PFSK-1 (cell line): ENCODE data around the gene SPG7.

ENCODE experiments used
- FOXP2 ChIP-seq: optimal IDR thresholded peaks from 2 replicates; pipeline ENCODE3; 2011; ENCODE audit warnings: borderline replicate concordance, control low read depth, inconsistent platforms; ENCODE audit not compliant: insufficient read depth; ENCODE audit errors: extremely low read length, extremely low read depth
- POLR2AphosphoS5 ChIP-seq: IDR thresholded peaks from 2 replicates; pipeline ENCODE4 v1.6.1; 2012; ENCODE audit warnings: low read depth, mild to moderate bottlenecking, control low read depth, low read length, moderate library complexity
- REST ChIP-seq, 2 experiments: IDR thresholded peaks; 2 replicates each; pipeline versions ENCODE4 v1.6.1 to v1.8.0; 2011 to 2012; ENCODE audit warnings: low read depth in 2 of 2, low read length in 2 of 2, control low read depth in 1 of 2, inconsistent platforms in 1 of 2, mild to moderate bottlenecking in 1 of 2, moderate library complexity in 1 of 2; ENCODE audit not compliant: insufficient read depth in 1 of 2
- SIN3A ChIP-seq: IDR thresholded peaks from 2 replicates; pipeline ENCODE4 v1.6.1; 2012; ENCODE audit warnings: mild to moderate bottlenecking, low read length, moderate library complexity, borderline replicate concordance; ENCODE audit not compliant: insufficient read depth
- TAF1 ChIP-seq: IDR thresholded peaks from 2 replicates; pipeline ENCODE4 v1.6.1; 2012; ENCODE audit warnings: low read length, control low read depth, borderline replicate concordance; ENCODE audit not compliant: insufficient read depth

Gene SPG7

GRCh38 chr16:89467382-89467781 lies 40.8 kb upstream of the SPG7 start:
- TF ChIP-seq TAF1 (no peak), REST (IDR thresholded peaks at IDR 0.05; ENCODE audit: insufficient read depth in 1 of 2, low read depth in 2 of 2, low read length in 2 of 2) (no peak), POLR2AphosphoS5 (no peak), SIN3A (no peak), FOXP2 (no peak)

GRCh38 chr16:89472711-89473075 lies 35.5 kb upstream of the SPG7 start:
- no peak for TF ChIP-seq SIN3A
- no peak for TF ChIP-seq POLR2AphosphoS5
- TF ChIP-seq REST (IDR thresholded peaks at IDR 0.05; ENCODE audit: insufficient read depth in 1 of 2, low read depth in 2 of 2, low read length in 2 of 2): no peak
- no peak for TF ChIP-seq FOXP2
- TF ChIP-seq TAF1: no peak

GRCh38 chr16:89473136-89473712 lies 35.0 kb upstream of the SPG7 start:
- TF ChIP-seq TAF1 (no peak), FOXP2 (no peak), REST (IDR thresholded peaks at IDR 0.05; ENCODE audit: insufficient read depth in 1 of 2, low read depth in 2 of 2, low read length in 2 of 2) (no peak), POLR2AphosphoS5 (no peak), SIN3A (no peak)

- TF ChIP-seq POLR2AphosphoS5: no peak
- TF ChIP-seq TAF1: no peak
- TF ChIP-seq SIN3A: no peak
- TF ChIP-seq FOXP2: no peak
- no peak for TF ChIP-seq REST (IDR thresholded peaks at IDR 0.05; ENCODE audit: insufficient read depth in 1 of 2, low read depth in 2 of 2, low read length in 2 of 2)
These were observed 34.3 kb upstream of the SPG7 start for GRCh38 chr16:89473791-89474414.
